Subcutaneous abdominal adipose tissue (tissue), 5 donors: ENCODE data around the gene KRABD2.
A peak's percentile ranks its signal among the peaks of the same experiment; 100 is the strongest.

Experiments
- H3K27ac ChIP-seq: one replicate; pipeline ENCODE4 v1.7.0; 2013; ENCODE audit warnings: low read depth, mild to moderate bottlenecking, inconsistent platforms, low read length, moderate library complexity
- H3K27me3 ChIP-seq, 5 donors: one replicate each; pipeline ENCODE4 v1.7.0; 2013; ENCODE audit warnings: low read length in 5 of 5, inconsistent platforms in 1 of 5; ENCODE audit not compliant: control insufficient read depth in 5 of 5, insufficient read depth in 4 of 5
- H3K36me3 ChIP-seq, 5 donors: one replicate each; pipeline ENCODE4 v1.7.0; 2013; ENCODE audit warnings: low read length in 5 of 5; ENCODE audit not compliant: control insufficient read depth in 5 of 5, insufficient read depth in 5 of 5
- H3K4me1 ChIP-seq, 5 donors: one replicate each; pipeline ENCODE4 v1.7.0; 2013; ENCODE audit warnings: low read length in 5 of 5, mild to moderate bottlenecking in 3 of 5, moderate library complexity in 1 of 5; ENCODE audit not compliant: control insufficient read depth in 5 of 5, insufficient read depth in 5 of 5
- H3K4me3 ChIP-seq, 5 donors: one replicate each; pipeline ENCODE4 v1.7.0; 2013; ENCODE audit warnings: low read length in 5 of 5, low read depth in 1 of 5
- H3K9ac ChIP-seq, 5 donors: one replicate each; pipeline ENCODE4 v1.7.0; 2013; ENCODE audit warnings: low read length in 5 of 5, mild to moderate bottlenecking in 4 of 5, moderate library complexity in 3 of 5
- H3K9me3 ChIP-seq, 5 donors: one replicate each; pipeline ENCODE4 v1.7.0; 2013; ENCODE audit warnings: low read length in 5 of 5; ENCODE audit not compliant: control insufficient read depth in 5 of 5
- donor health status: healthy.
- donor health status: healthy.
- donor health status: healthy.
- donor health status: healthy.
- donor health status: healthy.

KRABD2 gene

GRCh38 chr17:8366231-8366630, 10.3 kb downstream of the KRABD2 start:
- H3K27me3 ChIP-seq = no peaks in the 10 kb centered on the region
- H3K27ac ChIP-seq = peak overlapping the region; percentile 74
- peaks cover 0 to 37% (median 4%) of the 10 kb centered on the region in 5 donors for H3K4me1 ChIP-seq
- H3K9ac ChIP-seq = peak overlapping the region in 3 of 5 donors; percentile 35 to 43 (median 41)
- H3K4me3 ChIP-seq = no peak overlapping the region
- H3K36me3 ChIP-seq = peaks cover 9 to 20% (median 18%) of the 10 kb centered on the region in 5 donors
- no peaks in the 10 kb centered on the region for H3K9me3 ChIP-seq

GRCh38 chr17:8365143-8365542, 11.4 kb downstream of the KRABD2 start:
- Histone ChIP-seq H3K9me3 (no peaks in the 10 kb centered on the region), H3K27ac (peak overlapping the region; percentile 60)

GRCh38 chr17:8362651-8363332, 13.7 kb downstream of the KRABD2 start:
- Histone ChIP-seq H3K27me3 (no peaks in the 10 kb centered on the region), H3K4me1 (peaks cover 0 to 55% (median 10%) of the 10 kb centered on the region in 5 donors), H3K9ac (no peak overlapping the region), H3K27ac (peak overlapping the region; percentile 81), H3K4me3 (no peak overlapping the region), H3K9me3 (no peaks in the 10 kb centered on the region), H3K36me3 (peaks cover 0 to 3% (median 0%) of the 10 kb centered on the region in 5 donors)

More at GRCh38 chr17:8365143-8365542, 11.4 kb downstream of the KRABD2 start:
- H3K36me3 ChIP-seq = peaks cover 7 to 19% (median 18%) of the 10 kb centered on the region in 5 donors
- H3K4me3 ChIP-seq = no peak overlapping the region
- H3K9ac ChIP-seq = peak overlapping the region in 2 of 5 donors; percentile 22 to 48
- peaks cover 0 to 43% (median 4%) of the 10 kb centered on the region in 5 donors for H3K4me1 ChIP-seq
- H3K27me3 ChIP-seq = no peaks in the 10 kb centered on the region

GRCh38 chr17:8360751-8361150, 15.8 kb downstream of the KRABD2 start:
- peak overlapping the region; percentile 81 for H3K27ac ChIP-seq
- peak overlapping the region in 2 of 5 donors; percentile 31 to 47 for H3K9ac ChIP-seq
- no peak overlapping the region for H3K4me3 ChIP-seq
- H3K9me3 ChIP-seq = no peaks in the 10 kb centered on the region
- H3K27me3 ChIP-seq = no peaks in the 10 kb centered on the region
- peaks cover 0 to 47% (median 10%) of the 10 kb centered on the region in 5 donors for H3K4me1 ChIP-seq
- peaks cover 0 to 3% (median 0%) of the 10 kb centered on the region in 5 donors for H3K36me3 ChIP-seq

- H3K36me3 ChIP-seq = peaks cover 0 to 3% (median 0%) of the 10 kb centered on the region in 5 donors
- H3K9ac ChIP-seq = no peak overlapping the region
- no peaks in the 10 kb centered on the region for H3K27me3 ChIP-seq
- peak overlapping the region; percentile 81 for H3K27ac ChIP-seq
- peaks cover 0 to 43% (median 10%) of the 10 kb centered on the region in 5 donors for H3K4me1 ChIP-seq
- no peaks in the 10 kb centered on the region for H3K9me3 ChIP-seq
- no peak overlapping the region for H3K4me3 ChIP-seq
These were observed 16.2 kb downstream of the KRABD2 start for GRCh38 chr17:8360260-8360659.

- H3K36me3 ChIP-seq = peaks cover 0 to 3% (median 0%) of the 10 kb centered on the region in 5 donors
- H3K27ac ChIP-seq = peak overlapping the region; percentile 79
- H3K9me3 ChIP-seq = no peaks in the 10 kb centered on the region
- H3K9ac ChIP-seq = peak overlapping the region in 3 of 5 donors; percentile 2 to 71 (median 56)
- H3K4me3 ChIP-seq = no peak overlapping the region
- no peaks in the 10 kb centered on the region for H3K27me3 ChIP-seq
- peaks cover 0 to 40% (median 10%) of the 10 kb centered on the region in 5 donors for H3K4me1 ChIP-seq
These were observed 16.7 kb downstream of the KRABD2 start for GRCh38 chr17:8359769-8360168.

- H3K27ac ChIP-seq = peak overlapping the region; percentile 7
These were observed 18.6 kb downstream of the KRABD2 start for GRCh38 chr17:8357910-8358309.

GRCh38 chr17:8354236-8354635, 22.3 kb downstream of the KRABD2 start:
- Histone ChIP-seq H3K4me1 (peaks cover 0 to 23% (median 4%) of the 10 kb centered on the region in 5 donors), H3K4me3 (no peak overlapping the region), H3K36me3 (no peaks in the 10 kb centered on the region), H3K9me3 (no peaks in the 10 kb centered on the region), H3K9ac (peak overlapping the region in 1 of 5 donors; percentile 30), H3K27ac (no peak overlapping the region), H3K27me3 (no peaks in the 10 kb centered on the region)

More at GRCh38 chr17:8357910-8358309, 18.6 kb downstream of the KRABD2 start:
- Histone ChIP-seq H3K27me3 (no peaks in the 10 kb centered on the region), H3K9me3 (no peaks in the 10 kb centered on the region), H3K4me3 (no peak overlapping the region), H3K9ac (no peak overlapping the region), H3K36me3 (no peaks in the 10 kb centered on the region), H3K4me1 (peaks cover 0 to 48% (median 10%) of the 10 kb centered on the region in 5 donors)

- no peak overlapping the region for H3K4me3 ChIP-seq
These were observed 22.8 kb downstream of the KRABD2 start for GRCh38 chr17:8353736-8354135.

GRCh38 chr17:8350339-8350738, 26.2 kb downstream of the KRABD2 start:
- peaks cover 0 to 23% (median 0%) of the 10 kb centered on the region in 5 donors for H3K4me1 ChIP-seq
- peaks cover 0 to 8% (median 7%) of the 10 kb centered on the region in 5 donors for H3K27me3 ChIP-seq
- no peak overlapping the region for H3K27ac ChIP-seq
- H3K36me3 ChIP-seq = no peaks in the 10 kb centered on the region
- H3K9ac ChIP-seq = no peak overlapping the region
- H3K9me3 ChIP-seq = no peaks in the 10 kb centered on the region
- no peak overlapping the region for H3K4me3 ChIP-seq

More at GRCh38 chr17:8353736-8354135, 22.8 kb downstream of the KRABD2 start:
- H3K4me1 ChIP-seq = peaks cover 0 to 18% (median 0%) of the 10 kb centered on the region in 5 donors
- no peaks in the 10 kb centered on the region for H3K27me3 ChIP-seq
- H3K9me3 ChIP-seq = no peaks in the 10 kb centered on the region
- H3K27ac ChIP-seq = no peak overlapping the region
- peak overlapping the region in 1 of 5 donors; percentile 30 for H3K9ac ChIP-seq
- H3K36me3 ChIP-seq = no peaks in the 10 kb centered on the region
